Measurements from ENCODE around the gene SYT10.

The SYT10 gene

GRCh38 chr12:33439587-33440011 lies at the start of gene SYT10:
Gene SYT10 (minus strand): TSS chr12:33439819. CDS start chr12:33439522, 297 bp downstream.
- no peak for TF ChIP-seq CTCF (IDR thresholded peaks at IDR 0.05; ENCODE audit: low read depth, low read length)
- H3K4me3 ChIP-seq (replicated peaks in 1 of 2; ENCODE audit: low read depth in 2 of 2, low read length in 2 of 2), result peak within 1 kb of the TSS; percentile 57 to 64
- peak in 1 of 2 donors; percentile 10 for DNase-seq (ENCODE audit: low read depth in 2 of 2)

GRCh38 chr12:33488036-33488435 lies 48.4 kb upstream of the SYT10 start:
- TF ChIP-seq CTCF (IDR thresholded peaks at IDR 0.05; ENCODE audit: low read depth, low read length), result no peak
- peak in 1 of 2 donors; percentile 1 for DNase-seq (ENCODE audit: low read depth in 2 of 2)

GRCh38 chr12:33486058-33486457 lies 46.4 kb upstream of the SYT10 start:
- TF ChIP-seq CTCF (IDR thresholded peaks at IDR 0.05; ENCODE audit: low read depth, low read length), result no peak
- no peak overlapping the region for H3K4me3 ChIP-seq (replicated peaks in 1 of 2; ENCODE audit: low read depth in 2 of 2, low read length in 2 of 2)
- DNase-seq (ENCODE audit: low read depth in 2 of 2), result no peak

More at GRCh38 chr12:33488036-33488435, 48.4 kb upstream of the SYT10 start:
- H3K4me3 ChIP-seq (replicated peaks in 1 of 2; ENCODE audit: low read depth in 2 of 2, low read length in 2 of 2), result no peak overlapping the region

- no peak for TF ChIP-seq CTCF (IDR thresholded peaks at IDR 0.05; ENCODE audit: low read depth, low read length)
- DNase-seq (ENCODE audit: low read depth in 2 of 2), result no peak
These were observed 44.5 kb upstream of the SYT10 start for GRCh38 chr12:33484161-33484560.

GRCh38 chr12:33480366-33480765 lies 40.7 kb upstream of the SYT10 start:
- no peak overlapping the region for H3K4me3 ChIP-seq (replicated peaks in 1 of 2; ENCODE audit: low read depth in 2 of 2, low read length in 2 of 2)
- no peak for TF ChIP-seq CTCF (IDR thresholded peaks at IDR 0.05; ENCODE audit: low read depth, low read length)
- DNase-seq (ENCODE audit: low read depth in 2 of 2), result no peak

More at GRCh38 chr12:33484161-33484560, 44.5 kb upstream of the SYT10 start:
- H3K4me3 ChIP-seq (replicated peaks in 1 of 2; ENCODE audit: low read depth in 2 of 2, low read length in 2 of 2), result no peak overlapping the region

- H3K4me3 ChIP-seq (replicated peaks in 1 of 2; ENCODE audit: low read depth in 2 of 2, low read length in 2 of 2), result no peak overlapping the region
- TF ChIP-seq CTCF (IDR thresholded peaks at IDR 0.05; ENCODE audit: low read depth, low read length), result no peak
- peak in 1 of 2 donors; percentile 27 for DNase-seq (ENCODE audit: low read depth in 2 of 2)
These were observed 36.4 kb upstream of the SYT10 start for GRCh38 chr12:33476058-33476457.

GRCh38 chr12:33472299-33472698 lies 32.7 kb upstream of the SYT10 start:
- no peak overlapping the region for H3K4me3 ChIP-seq (replicated peaks in 1 of 2; ENCODE audit: low read depth in 2 of 2, low read length in 2 of 2)
- no peak for TF ChIP-seq CTCF (IDR thresholded peaks at IDR 0.05; ENCODE audit: low read depth, low read length)
- DNase-seq (ENCODE audit: low read depth in 2 of 2), result peak in 1 of 2 donors; percentile 2
